ENCODE data around the gene ACP1. TPM values are rescaled to one million over a fixed set of nuclear protein-coding genes. Genes with fewer than 3 reads are reported as not detected.

ACP1 gene
- total RNA-seq, 1 donor: 88.3 TPM

DNA sequence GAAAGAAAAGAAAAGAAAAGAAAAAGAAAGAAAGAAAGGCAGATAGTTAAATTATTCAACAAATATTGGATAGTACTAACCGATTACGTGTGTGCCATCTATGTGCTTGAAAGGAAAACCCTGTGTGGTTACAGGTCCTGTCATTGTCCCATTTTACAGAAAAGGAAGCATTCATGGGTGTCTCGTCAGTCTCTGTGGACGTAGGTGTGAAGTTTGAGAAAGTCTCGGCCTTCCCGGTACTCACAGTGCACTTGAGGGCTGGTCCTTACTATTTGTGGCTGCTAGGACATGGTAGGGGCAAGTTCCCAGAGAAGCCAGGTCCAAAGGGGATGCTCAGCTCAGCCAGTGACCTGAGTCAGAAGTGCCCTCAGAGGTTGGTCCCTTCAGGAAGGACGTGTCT, 20.2 kb upstream of the ACP1 start:
- DNase-seq (ENCODE audit: low read depth): no peak
- TF ChIP-seq, protein P1, sequence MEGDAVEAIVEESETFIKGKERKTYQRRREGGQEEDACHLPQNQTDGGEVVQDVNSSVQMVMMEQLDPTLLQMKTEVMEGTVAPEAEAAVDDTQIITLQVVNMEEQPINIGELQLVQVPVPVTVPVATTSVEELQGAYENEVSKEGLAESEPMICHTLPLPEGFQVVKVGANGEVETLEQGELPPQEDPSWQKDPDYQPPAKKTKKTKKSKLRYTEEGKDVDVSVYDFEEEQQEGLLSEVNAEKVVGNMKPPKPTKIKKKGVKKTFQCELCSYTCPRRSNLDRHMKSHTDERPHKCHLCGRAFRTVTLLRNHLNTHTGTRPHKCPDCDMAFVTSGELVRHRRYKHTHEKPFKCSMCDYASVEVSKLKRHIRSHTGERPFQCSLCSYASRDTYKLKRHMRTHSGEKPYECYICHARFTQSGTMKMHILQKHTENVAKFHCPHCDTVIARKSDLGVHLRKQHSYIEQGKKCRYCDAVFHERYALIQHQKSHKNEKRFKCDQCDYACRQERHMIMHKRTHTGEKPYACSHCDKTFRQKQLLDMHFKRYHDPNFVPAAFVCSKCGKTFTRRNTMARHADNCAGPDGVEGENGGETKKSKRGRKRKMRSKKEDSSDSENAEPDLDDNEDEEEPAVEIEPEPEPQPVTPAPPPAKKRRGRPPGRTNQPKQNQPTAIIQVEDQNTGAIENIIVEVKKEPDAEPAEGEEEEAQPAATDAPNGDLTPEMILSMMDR (IDR thresholded peaks at IDR 0.05; ENCODE audit: insufficient read depth, low read length): no peak
- no peak overlapping the region for H3K4me3 ChIP-seq (ENCODE audit: low read depth, low read length)

DNA sequence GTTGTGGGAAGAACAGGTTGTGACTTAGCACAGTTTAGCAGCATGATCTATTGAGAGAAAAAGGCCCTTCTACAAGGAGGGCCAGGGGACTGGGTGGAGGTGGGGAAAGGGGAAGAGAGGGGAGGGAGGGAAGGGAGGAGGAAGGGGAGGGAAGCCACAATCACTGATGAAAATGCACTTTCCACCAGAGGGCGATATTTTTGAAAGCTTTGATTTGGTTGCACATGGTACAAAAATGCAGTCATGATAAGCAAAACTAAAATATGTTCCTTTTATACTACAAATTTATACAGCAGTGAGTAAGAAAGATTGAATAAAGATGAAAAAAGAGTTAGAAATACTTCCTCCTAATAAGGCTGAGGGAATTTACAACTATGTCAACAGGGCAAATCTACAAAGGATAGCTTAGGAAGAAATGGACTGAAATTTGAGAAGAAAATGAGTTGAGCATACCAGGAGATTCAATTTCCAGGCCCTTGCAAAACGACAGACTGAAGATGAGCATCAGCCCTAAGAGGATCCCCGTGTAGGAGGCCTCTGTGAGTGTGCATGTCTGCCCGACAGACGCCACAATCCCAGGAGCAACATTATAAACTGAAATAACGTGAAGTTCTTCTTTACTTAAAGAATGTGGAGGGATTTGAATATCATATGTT, 18.1 kb upstream of the ACP1 start:
- TF ChIP-seq, protein P1 (IDR thresholded peaks at IDR 0.05; ENCODE audit: insufficient read depth, low read length): peak; percentile 64
- H3K4me3 ChIP-seq (ENCODE audit: low read depth, low read length): no peak overlapping the region
- peak; percentile 85 for DNase-seq (ENCODE audit: low read depth)

DNA sequence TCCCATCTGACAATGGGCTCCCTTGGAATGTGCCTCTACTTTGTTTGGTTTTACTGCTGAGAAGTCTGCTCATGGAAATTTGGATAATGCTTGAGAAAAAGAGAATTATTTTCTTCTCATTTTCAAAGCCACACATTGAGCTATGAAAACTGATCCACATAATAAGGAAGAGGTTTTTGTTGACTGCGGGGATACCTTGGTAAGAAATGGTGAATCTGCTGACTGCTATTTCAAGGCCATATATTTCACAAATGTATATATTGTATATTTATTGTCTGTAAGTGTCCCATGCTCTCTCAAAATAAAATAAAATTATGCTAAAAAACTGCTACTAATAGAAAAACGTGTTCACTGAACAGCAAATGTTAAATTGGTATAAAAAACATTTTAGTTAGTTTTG, 16.0 kb upstream of the ACP1 start:
- H3K4me3 ChIP-seq (ENCODE audit: low read depth, low read length): no peak overlapping the region
- TF ChIP-seq, protein P1 (IDR thresholded peaks at IDR 0.05; ENCODE audit: insufficient read depth, low read length): no peak
- no peak for DNase-seq (ENCODE audit: low read depth)

DNA sequence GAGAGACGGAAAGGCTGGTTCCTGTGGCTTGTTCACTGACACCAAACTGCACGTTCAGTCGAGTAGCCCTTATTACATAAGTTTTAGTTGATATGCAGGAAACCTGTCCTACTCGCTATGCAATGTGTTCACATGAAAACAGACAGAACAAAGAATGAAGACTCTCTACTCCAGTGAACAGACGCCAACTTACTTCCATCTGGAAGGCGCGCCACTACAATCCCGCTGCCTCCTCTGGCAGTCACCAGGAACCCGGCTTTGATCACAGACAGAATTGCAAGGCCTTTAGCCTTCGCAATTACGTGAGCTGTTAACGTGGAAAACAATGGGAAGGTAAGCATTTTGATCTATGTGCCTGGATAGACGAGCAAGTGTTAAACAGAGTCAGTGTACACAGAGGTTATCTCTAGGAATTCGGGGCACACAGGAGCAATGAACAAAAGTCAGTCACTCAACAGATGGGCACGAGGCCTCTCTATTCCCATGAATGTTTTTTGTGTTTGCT, 15.2 kb upstream of the ACP1 start:
- no peak overlapping the region for H3K4me3 ChIP-seq (ENCODE audit: low read depth, low read length)
- TF ChIP-seq, protein P1 (IDR thresholded peaks at IDR 0.05; ENCODE audit: insufficient read depth, low read length): no peak
- no peak for DNase-seq (ENCODE audit: low read depth)

DNA sequence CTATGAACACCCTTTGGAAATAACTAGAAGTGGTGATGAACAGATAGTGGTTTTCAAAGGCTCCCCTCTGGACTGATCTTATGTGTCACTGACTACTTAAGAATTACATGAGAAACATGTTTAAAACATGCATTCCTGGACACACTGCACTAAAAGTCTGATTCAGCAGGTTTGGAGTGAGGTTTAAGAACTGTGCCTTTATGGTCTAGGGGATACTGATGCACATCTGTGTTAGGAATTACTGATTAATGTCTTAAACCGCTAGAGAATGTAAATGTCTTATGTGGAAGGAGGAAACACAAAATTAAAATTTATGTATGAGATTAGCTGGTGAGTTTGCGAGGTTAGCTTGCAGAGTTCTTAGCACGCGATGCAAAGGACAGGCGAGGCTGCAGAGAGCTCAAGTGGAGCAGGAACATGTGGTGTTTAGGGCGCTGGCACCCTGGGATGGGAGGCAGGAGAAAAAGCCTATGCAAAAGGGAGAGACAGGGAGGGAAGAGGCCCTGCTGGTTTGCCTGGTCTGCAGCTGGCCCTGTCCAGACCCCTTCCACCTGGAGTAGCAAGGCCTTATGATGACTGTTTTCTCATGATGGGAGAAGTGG, 12.6 kb upstream of the ACP1 start:
- TF ChIP-seq, protein P1 (IDR thresholded peaks at IDR 0.05; ENCODE audit: insufficient read depth, low read length): no peak
- DNase-seq (ENCODE audit: low read depth): no peak
- no peak overlapping the region for H3K4me3 ChIP-seq (ENCODE audit: low read depth, low read length)

DNA sequence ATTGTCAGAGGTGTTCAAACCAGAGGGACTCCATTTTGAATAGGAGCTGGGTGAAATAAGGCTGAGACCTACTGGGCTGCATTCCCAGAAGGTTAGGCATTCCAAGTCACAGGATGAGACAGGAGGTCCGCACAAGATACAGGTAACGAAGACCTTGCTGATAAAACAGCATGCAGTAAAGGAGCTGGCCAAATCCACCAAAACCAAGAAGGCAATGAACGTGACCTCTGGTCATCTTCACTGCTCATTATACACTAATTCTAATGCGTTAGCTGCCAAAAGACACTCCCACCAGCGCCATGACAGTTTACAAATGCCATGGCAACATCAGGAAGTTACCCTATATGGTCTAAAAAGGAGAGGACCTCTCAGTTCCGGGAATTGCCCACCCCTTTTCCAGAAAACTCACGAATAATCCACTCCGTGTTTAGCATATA, 11.5 kb upstream of the ACP1 start:
- TF ChIP-seq, protein P1 (IDR thresholded peaks at IDR 0.05; ENCODE audit: insufficient read depth, low read length): no peak
- DNase-seq (ENCODE audit: low read depth): no peak
- H3K4me3 ChIP-seq (ENCODE audit: low read depth, low read length): no peak overlapping the region
